ENCODE results near the gene KCTD2. TPM values are rescaled to one million over a fixed set of nuclear protein-coding genes. Genes with fewer than 3 reads are reported as not detected.

The KCTD2 gene
- total and polyA plus RNA-seq, 2 of the 13 experiments (the other 11 are each of a cell fraction or from before 2014, with no cell fraction given) = 28.3 to 32.6 TPM

DNA sequence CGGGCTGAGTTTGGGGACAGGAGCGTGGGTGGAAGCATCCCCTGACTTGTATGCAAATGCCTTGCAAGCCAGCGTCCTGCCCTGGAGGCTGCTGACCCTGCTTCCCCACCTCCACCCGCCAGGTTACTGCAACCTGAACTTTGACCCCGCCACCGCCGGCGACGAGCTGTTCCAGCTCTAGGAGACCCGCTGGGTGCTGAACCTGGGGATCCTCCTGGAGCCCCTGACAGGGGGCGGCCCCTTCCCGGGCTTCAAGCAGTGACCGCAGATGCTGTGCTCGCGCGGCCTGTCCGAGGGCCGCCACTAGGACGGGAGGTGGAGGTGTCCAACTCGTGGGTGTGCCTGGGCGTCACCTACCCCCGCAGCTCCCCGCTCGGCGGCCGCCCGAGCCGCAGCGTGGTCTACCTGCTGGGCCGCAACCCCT is 30.1 kb downstream of the KCTD2 start (continued):
- no peak; the same call in 1 of the 2 replicates for TF ChIP-seq KLF15 (CRISPR knock-in tag; IDR thresholded peaks at IDR 0.05; ENCODE audit: borderline replicate concordance)
- TF ChIP-seq DMAP1 (CRISPR knock-in tag; IDR thresholded peaks at IDR 0.05) = 0 out of 2 replicates have a peak, but pooled peaks have one; percentile 61
- 0 out of 2 replicates have a peak, but pooled peaks have one; percentile 56 for TF ChIP-seq ZNF556 (CRISPR knock-in tag; IDR thresholded peaks at IDR 0.05; ENCODE audit: borderline replicate concordance)

DNA sequence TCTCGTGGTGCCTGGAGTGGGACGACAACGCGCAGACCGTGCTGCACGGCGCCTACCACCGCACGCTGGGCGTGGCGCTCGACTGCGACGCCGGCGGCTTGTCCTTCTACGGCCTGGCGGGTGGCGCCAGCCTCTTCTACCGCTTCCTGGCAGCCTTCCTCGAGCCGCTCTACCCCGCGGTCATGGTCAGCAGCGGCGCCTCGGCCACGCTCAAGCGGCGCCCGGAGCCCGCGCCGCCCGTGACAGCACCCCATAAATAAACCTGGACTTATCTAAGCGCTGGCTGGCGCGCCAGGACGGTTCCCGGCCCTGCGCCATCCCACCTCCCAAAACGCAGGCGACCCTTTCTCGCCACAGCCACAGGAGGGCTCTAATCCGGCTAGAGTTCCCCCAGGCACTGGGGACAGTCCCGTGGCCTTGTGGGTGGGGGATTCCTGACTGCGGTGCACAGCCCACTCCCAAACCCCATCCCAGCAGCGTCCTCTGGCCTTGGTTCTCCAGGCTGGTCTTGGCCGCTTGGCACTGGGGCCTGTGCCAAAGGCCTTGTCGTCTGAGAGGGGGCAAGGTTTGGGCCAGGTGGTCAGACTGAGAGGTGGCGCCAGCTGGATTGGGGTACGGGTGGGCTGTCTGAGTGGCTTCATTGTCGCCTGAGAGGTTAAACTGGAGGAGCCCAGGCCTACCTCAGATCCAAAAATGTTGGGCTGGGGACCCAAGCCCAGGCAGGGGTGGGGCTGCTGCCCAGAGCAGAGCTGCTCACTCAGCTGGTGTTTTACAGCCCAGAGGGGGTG is 30.7 kb downstream of the KCTD2 start:
- in situ Hi-C loops (cut with HindIII; ENCODE audit: extremely low pct_ligation_motif_present, low pct_unique_long_range_greater_than_20kb) (no loop called here), intact Hi-C loops (cut with micrococcal nuclease; ENCODE audit: unreplicated experiment) (no loop called here)
- H2AFZ ChIP-seq (ENCODE audit: low read length) = no peak overlapping the region
- FAIRE-seq (no peak), DNase-seq (ENCODE audit: low spot score) (no peak), ATAC-seq (no peak; the same call in 2 of the 3 replicates)
- no peaks in the 10 kb centered on the region for H3K36me3 ChIP-seq (replicated peaks in 1 of 2; ENCODE audit: control insufficient read depth in 1 of 2, insufficient read depth in 2 of 2, low read length in 2 of 2)
- CTCF ChIA-PET (ENCODE audit: low intra/inter-chr PET ratio, low total read pairs) = no interaction called here
- H3K4me2 ChIP-seq (ENCODE audit: low read depth, low read length) = peak overlapping the region; percentile 79
- H3K4me3 ChIP-seq (replicated peaks in 1 of 3; ENCODE audit: insufficient read depth in 1 of 3, low read depth in 2 of 3, low read length in 3 of 3) = peak overlapping the region; percentile 32 to 66 (median 46); a peak in 5 of 6 replicates
- H3K27me3 ChIP-seq (ENCODE audit: control insufficient read depth in 1 of 2, insufficient read depth in 2 of 2, low read length in 2 of 2) = peaks cover 0 to 37% of the 10 kb centered on the region in 2 experiments; a peak in 3 of 5 replicates
- H3K9me3 ChIP-seq (ENCODE audit: low read length) = no peaks in the 10 kb centered on the region
- 84% methylated on average over 52 of the region's 53 CpGs for WGBS (ENCODE audit: low lambda C conversion rate)
- peak overlapping the region; percentile 53 for H3K9ac ChIP-seq (ENCODE audit: insufficient read depth, low read depth, low read length)
- POLR2A ChIA-PET = interaction anchor here (0.6 to 3.6 kb wide), 22 partner anchors 8 to 321 kb away, joined by 3 to 19 read pairs (median 5); partner anchors contain the start of genes ARMC7, FDXR, MRPL58 and NT5C
- H3K4me1 ChIP-seq (ENCODE audit: insufficient read depth, low read length) = peaks cover 92% of the 10 kb centered on the region
- H3K79me2 ChIP-seq (ENCODE audit: insufficient read depth, low read length) = no peaks in the 10 kb centered on the region
- no TSS peak for BruUV-seq (replicated peaks)
- no peaks in the 10 kb centered on the region for H4K20me1 ChIP-seq (ENCODE audit: insufficient read depth, low read length)
- no peak overlapping the region for H3K27ac ChIP-seq (ENCODE audit: extremely low read length, insufficient read depth, low read length)
- TF ChIP-seq ELF4 (CRISPR knock-in tag; IDR thresholded peaks at IDR 0.05; ENCODE audit: borderline replicate concordance) = no peak
- no peak for TF ChIP-seq ZNF619 (CRISPR knock-in tag; IDR thresholded peaks at IDR 0.05)
- TF ChIP-seq FOSL1 (CRISPR knock-in tag; IDR thresholded peaks at IDR 0.05; ENCODE audit: borderline replicate concordance) = 0 out of 2 replicates have a peak, but pooled peaks have one; percentile 27
- peak; percentile 67 for TF ChIP-seq RBFOX2 (IDR thresholded peaks at IDR 0.05; ENCODE audit: low read depth, low read length)
- TF ChIP-seq, protein P1, sequence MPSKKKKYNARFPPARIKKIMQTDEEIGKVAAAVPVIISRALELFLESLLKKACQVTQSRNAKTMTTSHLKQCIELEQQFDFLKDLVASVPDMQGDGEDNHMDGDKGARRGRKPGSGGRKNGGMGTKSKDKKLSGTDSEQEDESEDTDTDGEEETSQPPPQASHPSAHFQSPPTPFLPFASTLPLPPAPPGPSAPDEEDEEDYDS (CRISPR knock-in tag; IDR thresholded peaks at IDR 0.05) = no peak
- 0 out of 3 replicates have a peak, but pooled peaks have one; percentile 6 for TF ChIP-seq MXI1 (IDR thresholded peaks at IDR 0.05; ENCODE audit: borderline replicate concordance, low read depth, low read length)
- TF ChIP-seq, protein P2, sequence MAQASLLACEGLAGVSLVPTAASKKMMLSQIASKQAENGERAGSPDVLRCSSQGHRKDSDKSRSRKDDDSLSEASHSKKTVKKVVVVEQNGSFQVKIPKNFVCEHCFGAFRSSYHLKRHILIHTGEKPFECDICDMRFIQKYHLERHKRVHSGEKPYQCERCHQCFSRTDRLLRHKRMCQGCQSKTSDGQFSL (CRISPR knock-in tag; IDR thresholded peaks at IDR 0.05) = no peak
- TF ChIP-seq ZNF34 (CRISPR knock-in tag; IDR thresholded peaks at IDR 0.05; ENCODE audit: borderline replicate concordance) = 0 out of 2 replicates have a peak, but pooled peaks have one; percentile 31
- no peak for TF ChIP-seq RARG (CRISPR knock-in tag; IDR thresholded peaks at IDR 0.05; ENCODE audit: low read depth)
- TF ChIP-seq ZFY (CRISPR knock-in tag; IDR thresholded peaks at IDR 0.05) = peak; percentile 12; the same call in 1 of the 2 replicates
- TF ChIP-seq, protein P3, sequence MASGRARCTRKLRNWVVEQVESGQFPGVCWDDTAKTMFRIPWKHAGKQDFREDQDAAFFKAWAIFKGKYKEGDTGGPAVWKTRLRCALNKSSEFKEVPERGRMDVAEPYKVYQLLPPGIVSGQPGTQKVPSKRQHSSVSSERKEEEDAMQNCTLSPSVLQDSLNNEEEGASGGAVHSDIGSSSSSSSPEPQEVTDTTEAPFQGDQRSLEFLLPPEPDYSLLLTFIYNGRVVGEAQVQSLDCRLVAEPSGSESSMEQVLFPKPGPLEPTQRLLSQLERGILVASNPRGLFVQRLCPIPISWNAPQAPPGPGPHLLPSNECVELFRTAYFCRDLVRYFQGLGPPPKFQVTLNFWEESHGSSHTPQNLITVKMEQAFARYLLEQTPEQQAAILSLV (CRISPR knock-in tag; IDR thresholded peaks at IDR 0.05; ENCODE audit: borderline replicate concordance) = no peak
- TF ChIP-seq, protein P4, sequence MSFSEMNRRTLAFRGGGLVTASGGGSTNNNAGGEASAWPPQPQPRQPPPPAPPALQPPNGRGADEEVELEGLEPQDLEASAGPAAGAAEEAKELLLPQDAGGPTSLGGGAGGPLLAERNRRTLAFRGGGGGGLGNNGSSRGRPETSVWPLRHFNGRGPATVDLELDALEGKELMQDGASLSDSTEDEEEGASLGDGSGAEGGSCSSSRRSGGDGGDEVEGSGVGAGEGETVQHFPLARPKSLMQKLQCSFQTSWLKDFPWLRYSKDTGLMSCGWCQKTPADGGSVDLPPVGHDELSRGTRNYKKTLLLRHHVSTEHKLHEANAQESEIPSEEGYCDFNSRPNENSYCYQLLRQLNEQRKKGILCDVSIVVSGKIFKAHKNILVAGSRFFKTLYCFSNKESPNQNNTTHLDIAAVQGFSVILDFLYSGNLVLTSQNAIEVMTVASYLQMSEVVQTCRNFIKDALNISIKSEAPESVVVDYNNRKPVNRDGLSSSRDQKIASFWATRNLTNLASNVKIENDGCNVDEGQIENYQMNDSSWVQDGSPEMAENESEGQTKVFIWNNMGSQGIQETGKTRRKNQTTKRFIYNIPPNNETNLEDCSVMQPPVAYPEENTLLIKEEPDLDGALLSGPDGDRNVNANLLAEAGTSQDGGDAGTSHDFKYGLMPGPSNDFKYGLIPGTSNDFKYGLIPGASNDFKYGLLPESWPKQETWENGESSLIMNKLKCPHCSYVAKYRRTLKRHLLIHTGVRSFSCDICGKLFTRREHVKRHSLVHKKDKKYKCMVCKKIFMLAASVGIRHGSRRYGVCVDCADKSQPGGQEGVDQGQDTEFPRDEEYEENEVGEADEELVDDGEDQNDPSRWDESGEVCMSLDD (CRISPR knock-in tag; IDR thresholded peaks at IDR 0.05; ENCODE audit: borderline replicate concordance) = peak; percentile 7; the same call in 1 of the 2 replicates
- 0 out of 2 replicates have a peak, but pooled peaks have one; percentile 2 for TF ChIP-seq CHD4 (IDR thresholded peaks at IDR 0.05; ENCODE audit: borderline replicate concordance, low read length)
- TF ChIP-seq YEATS4 (CRISPR knock-in tag; IDR thresholded peaks at IDR 0.05; ENCODE audit: borderline replicate concordance) = 0 out of 2 replicates have a peak, but pooled peaks have one; percentile 2

All from HepG2 (cell line).